GM12878 (cell line): ENCODE measurements around the gene MAS1L. TPM values are rescaled to one million over a fixed set of nuclear protein-coding genes. Genes with fewer than 3 reads are reported as not detected.

Experiments
- ATAC-seq: fragments of 200-7000 bp; cut with Tn5 transposase; 3 replicates; pipeline ENCODE4 v1.9.1; 2020; ENCODE audit warnings: mild to moderate bottlenecking, moderate library complexity
- BruUV-seq: library from RNA; stranded (reverse); fragments of 400-500 nt; replicated peaks from 2 replicates; lab custom pipeline; 2021; lab: Mats Ljungman, UMichigan
- CTCF ChIA-PET: fragments of 300-600 bp; sonication (Branson Sonifier 250); formaldehyde crosslinking; extraction: SDS; loops from one replicate; lab custom pipeline; 2021; ENCODE audit warnings: inconsistent platforms; lab: Yijun Ruan, JAX
- POLR2A ChIA-PET: fragments of 350-600 bp; formaldehyde crosslinking; extraction: SDS; loops from one replicate; lab custom pipeline; 2021; ENCODE audit warnings: inconsistent platforms; lab: Charles Lee
- RAD21 ChIA-PET: fragments of 300-600 bp; sonication (Branson Sonifier 250); formaldehyde crosslinking; loops from one replicate; lab custom pipeline; 2023; ENCODE audit warnings: antibody characterized with exemption; ENCODE audit not compliant: unreplicated experiment; lab: Charles Lee
- SMC1A ChIA-PET: fragments of 300-600 bp; sonication (Branson Sonifier 250); formaldehyde crosslinking; loops from one replicate; lab custom pipeline; 2023; ENCODE audit not compliant: unreplicated experiment, uncharacterized antibody; lab: Charles Lee
- DNase-seq: peaks from one replicate; pipeline ENCODE4 v3.0.0-alpha.2; 2011; ENCODE audit warnings: low read depth, low spot score
- FAIRE-seq: peaks from 3 replicates; lab custom pipeline; 2011; peaks lifted over from hg19 to GRCh38; lab: Jason Lieb, UNC
- H2AFZ ChIP-seq: 2 replicates; pipeline ENCODE4 v1.6.0; 2011; ENCODE audit warnings: low read depth, low read length, control low read depth; ENCODE audit not compliant: control insufficient read depth
- H3K27ac ChIP-seq: 2 replicates; pipeline ENCODE4 v1.5.1; 2011; ENCODE audit warnings: control low read depth; ENCODE audit not compliant: control insufficient read depth, insufficient read depth
- H3K27me3 ChIP-seq, 2 experiments: replicated peaks in 1 of 2; 2 replicates each; pipeline versions ENCODE4 v1.6.0 to v1.6.1; 2011; ENCODE audit warnings: low read length in 1 of 2; ENCODE audit not compliant: control insufficient read depth in 2 of 2, insufficient read depth in 2 of 2
- H3K36me3 ChIP-seq, 2 experiments: 2 replicates each; pipeline ENCODE4 v1.5.1; 2011; ENCODE audit warnings: low read length in 1 of 2; ENCODE audit not compliant: control insufficient read depth in 2 of 2, insufficient read depth in 2 of 2
- H3K4me1 ChIP-seq: 2 replicates; pipeline ENCODE4 v1.6.1; 2011; ENCODE audit warnings: mild to moderate bottlenecking, low read length, moderate library complexity, mixed read lengths; ENCODE audit not compliant: control insufficient read depth, insufficient read depth
- H3K4me2 ChIP-seq: 2 replicates; pipeline ENCODE4 v1.6.0; 2011; ENCODE audit warnings: control low read depth; ENCODE audit not compliant: control insufficient read depth, insufficient read depth
- H3K4me3 ChIP-seq: fragments of 200-600 bp; sonication (generic); 2 replicates; pipeline ENCODE4 v1.5.1; 2016
- H3K79me2 ChIP-seq: 2 replicates; pipeline ENCODE4 v1.6.0; 2011; ENCODE audit warnings: low read length; ENCODE audit not compliant: control insufficient read depth, insufficient read depth
- H3K9ac ChIP-seq: 2 replicates; pipeline ENCODE4 v1.8.0; 2011; ENCODE audit warnings: low read length, control low read depth, mixed read lengths; ENCODE audit not compliant: control insufficient read depth, insufficient read depth
- H3K9me3 ChIP-seq: replicated peaks from 3 replicates; pipeline ENCODE4 v1.5.1; 2011; ENCODE audit warnings: mild to moderate bottlenecking, low read length; ENCODE audit not compliant: control insufficient read depth, insufficient read depth
- H4K20me1 ChIP-seq: 2 replicates; pipeline ENCODE4 v1.6.0; 2011; ENCODE audit not compliant: control insufficient read depth, insufficient read depth
- BHLHE40 ChIP-seq, 2 experiments: fragments of 450-650 bp in 1 of 2; IDR thresholded peaks; 2 replicates each; pipeline ENCODE4 v1.6.1; 2011 to 2017; ENCODE audit warnings: low read depth in 2 of 2, borderline replicate concordance in 1 of 2, improper control_type of control experiment in 1 of 2, low read length in 1 of 2, mild to moderate bottlenecking in 1 of 2
- GATAD2B ChIP-seq: fragments of 450-650 bp; conservative IDR thresholded peaks from 2 replicates; pipeline ENCODE4 v1.6.1; 2017; ENCODE audit warnings: low read depth, mild to moderate bottlenecking, moderate library complexity
- NFXL1 ChIP-seq: fragments of 450-650 bp; IDR thresholded peaks from 2 replicates; pipeline ENCODE4 v1.6.1; 2017; ENCODE audit warnings: antibody characterized with exemption, mild to moderate bottlenecking, borderline replicate concordance
- PRDM15 ChIP-seq: fragments of 450-650 bp; formaldehyde crosslinking; IDR thresholded peaks from 2 replicates; pipeline ENCODE4 v1.4.0; 2020; ENCODE audit warnings: mild to moderate bottlenecking, moderate library complexity
- RFX5 ChIP-seq: IDR thresholded peaks from 2 replicates; pipeline ENCODE4 v1.6.1; 2011; ENCODE audit warnings: low read depth, low read length, improper control_type of control experiment
- SMARCA5 ChIP-seq: fragments of 450-650 bp; IDR thresholded peaks from 2 replicates; pipeline ENCODE4 v1.6.1; 2017; ENCODE audit warnings: mild to moderate bottlenecking
- WGBS: methylation state at CpG from one replicate; pipeline ENCODE4 v1.1.6; 2016; ENCODE audit warnings: low lambda C conversion rate; ENCODE audit not compliant: insufficient replicate concordance, insufficient coverage; ENCODE audit errors: missing lambda C conversion rate; 5-methylcytosine and 5-hydroxymethylcytosine counted together
- in situ Hi-C: fragments of 300-500 bp; cut with MboI; formaldehyde crosslinking; loops from 9 replicates; pipeline ENCODE4 v1.14.3; 2018; ENCODE audit warnings: mixed read lengths
- intact Hi-C: fragments of 100-400 bp; cut with micrococcal nuclease; formaldehyde crosslinking; loops from one replicate; pipeline ENCODE4 v1.14.2; 2022; ENCODE audit not compliant: unreplicated experiment
- polyA plus RNA-seq, 11 experiments: library from polyadenylated mRNA; depleted of rRNA in 4 of 11; unstranded in 6 of 11; stranded (reverse) in 5 of 11; fragments of >200 nt; fragmentation: Nextera tagmentation in 4 of 11; fragmentation: Illumina TruSeq in 1 of 11; extraction: Ambion mirVana in 4 of 11; extraction: Trizol in 1 of 11; gene quantifications; 1 replicate in 1 of 11; 2 replicates in 10 of 11; pipeline versions ENCODE4 v1.2.1 to v1.2.3, GENCODE V29; 2011 to 2016; ENCODE audit warnings: inconsistent platforms in 2 of 11, missing spikeins in 2 of 11, low read depth in 1 of 11
- total RNA-seq, 4 experiments: library from RNA; depleted of rRNA in 3 of 4; stranded (reverse); fragments of >200 nt in 3 of 4; fragmentation: Illumina TruSeq in 1 of 4; extraction: Trizol in 1 of 4; gene quantifications; 2 replicates each; pipeline versions ENCODE4 v1.2.1 to v1.2.3, GENCODE V29; 2013 to 2021
- TF ChIP-seq, protein P1 (sequence below): fragments of 450-650 bp; IDR thresholded peaks from 2 replicates; pipeline ENCODE4 v1.6.1; 2017; ENCODE audit warnings: mild to moderate bottlenecking, low read depth, inconsistent platforms; ENCODE audit not compliant: poor library complexity, severe bottlenecking
- TF ChIP-seq, protein P2 (sequence below): fragments of 450-650 bp; IDR thresholded peaks from 2 replicates; pipeline ENCODE4 v1.6.1; 2017; ENCODE audit warnings: low read depth, mild to moderate bottlenecking, moderate library complexity

Gene MAS1L
- total and polyA plus RNA-seq, 10 of the 15 experiments (the other 5 are each of a cell fraction or from before 2014, with no cell fraction given): not detected

- BruUV-seq: no TSS peak
- intact Hi-C loops (no loop called here), in situ Hi-C loops (no loop called here)
- Histone ChIP-seq H3K9me3 (no peaks in the 10 kb centered on the region), H3K4me2 (no peak overlapping the region), H4K20me1 (no peaks in the 10 kb centered on the region), H3K4me3 (no peak overlapping the region), H3K4me1 (peaks cover 9% of the 10 kb centered on the region), H3K27ac (no peak overlapping the region), H3K9ac (no peak overlapping the region), H2AFZ (no peak overlapping the region), H3K79me2 (no peaks in the 10 kb centered on the region), H3K27me3 (peaks cover 0 to 4% of the 10 kb centered on the region in 2 experiments; a peak in 1 of 4 replicates), H3K36me3 (no peaks in the 10 kb centered on the region)
- no peak for FAIRE-seq
- TF ChIP-seq GATAD2B (no peak), BHLHE40 (IDR thresholded peaks at IDR 0.05; ENCODE audit: borderline replicate concordance in 1 of 2, low read depth in 2 of 2, low read length in 1 of 2) (0 out of 4 replicates have a peak, but pooled peaks of 1 of the 2 experiments have one; percentile 15)
- ChIA-PET RAD21 (interaction anchor here (1.2 kb wide), 1 partner anchor 133 kb away, joined by 3 read pairs; no protein-coding TSS in a partner anchor), CTCF (interaction anchor here (1.0 to 1.5 kb wide), 2 partner anchors 59 to 144 kb away, joined by 3 to 4 read pairs; no protein-coding TSS in a partner anchor), POLR2A (no interaction called here), SMC1A (no interaction called here)
- DNase-seq: no peak
- WGBS: 71% methylated on average over 4 of the region's 4 CpGs
- ATAC-seq: peak; percentile 33; the same call in 2 of the 3 replicates
Measured at GRCh38 chr6:29510202-29510601, 22.4 kb upstream of the MAS1L start.

DNA sequence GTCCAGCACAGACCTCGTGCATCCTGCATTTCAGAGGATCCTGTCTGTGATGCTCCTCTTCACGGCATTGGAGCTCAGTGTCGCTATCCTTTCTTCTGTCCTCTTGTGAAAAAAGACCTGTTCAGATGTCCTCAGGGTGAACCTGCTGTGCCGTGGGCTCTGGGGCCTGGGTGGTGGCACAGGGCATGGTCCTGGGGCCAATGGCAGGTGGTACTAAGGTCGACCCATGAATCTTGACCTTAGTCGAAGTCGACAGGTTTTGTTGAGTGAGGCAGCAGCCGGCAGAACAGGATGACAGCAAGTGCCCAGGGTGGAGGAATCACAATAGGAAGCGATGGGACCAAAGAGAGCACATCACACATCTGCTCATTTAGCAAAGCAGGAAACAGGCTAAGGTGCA is 22.0 kb upstream of the MAS1L start:
- no peak overlapping the region for H3K27ac ChIP-seq
- no peak overlapping the region for H2AFZ ChIP-seq
- RAD21 ChIA-PET: interaction anchor here (1.2 kb wide), 1 partner anchor 49 kb away, joined by 3 read pairs; no protein-coding TSS in a partner anchor
- H3K9ac ChIP-seq: no peak overlapping the region
- H3K36me3 ChIP-seq: no peaks in the 10 kb centered on the region
- no peak overlapping the region for H3K4me3 ChIP-seq
- no peaks in the 10 kb centered on the region for H3K79me2 ChIP-seq
- 67% methylated on average over 9 of the region's 9 CpGs for WGBS
- no peaks in the 10 kb centered on the region for H3K9me3 ChIP-seq
- in situ Hi-C loops (no loop called here), intact Hi-C loops (no loop called here)
- FAIRE-seq (no peak), ATAC-seq (no peak), DNase-seq (no peak)
- no peak overlapping the region; the same call in 1 of the 2 replicates for H3K4me2 ChIP-seq
- POLR2A ChIA-PET: interaction anchor here (0.6 kb wide), 1 partner anchor 76 kb away, joined by 5 read pairs; no protein-coding TSS in a partner anchor
- peaks cover 0 to 3% of the 10 kb centered on the region in 2 experiments; a peak in 1 of 4 replicates for H3K27me3 ChIP-seq
- peaks cover 9% of the 10 kb centered on the region for H3K4me1 ChIP-seq
- CTCF ChIA-PET: interaction anchor here (1.0 to 1.5 kb wide), 2 partner anchors 59 to 145 kb away, joined by 3 to 4 read pairs; no protein-coding TSS in a partner anchor
- BruUV-seq: no TSS peak
- SMC1A ChIA-PET: no interaction called here
- no peaks in the 10 kb centered on the region for H4K20me1 ChIP-seq
- TF ChIP-seq SMARCA5 (no peak), RFX5 (no peak), NFXL1 (no peak), PRDM15 (no peak)
- TF ChIP-seq, protein P1, sequence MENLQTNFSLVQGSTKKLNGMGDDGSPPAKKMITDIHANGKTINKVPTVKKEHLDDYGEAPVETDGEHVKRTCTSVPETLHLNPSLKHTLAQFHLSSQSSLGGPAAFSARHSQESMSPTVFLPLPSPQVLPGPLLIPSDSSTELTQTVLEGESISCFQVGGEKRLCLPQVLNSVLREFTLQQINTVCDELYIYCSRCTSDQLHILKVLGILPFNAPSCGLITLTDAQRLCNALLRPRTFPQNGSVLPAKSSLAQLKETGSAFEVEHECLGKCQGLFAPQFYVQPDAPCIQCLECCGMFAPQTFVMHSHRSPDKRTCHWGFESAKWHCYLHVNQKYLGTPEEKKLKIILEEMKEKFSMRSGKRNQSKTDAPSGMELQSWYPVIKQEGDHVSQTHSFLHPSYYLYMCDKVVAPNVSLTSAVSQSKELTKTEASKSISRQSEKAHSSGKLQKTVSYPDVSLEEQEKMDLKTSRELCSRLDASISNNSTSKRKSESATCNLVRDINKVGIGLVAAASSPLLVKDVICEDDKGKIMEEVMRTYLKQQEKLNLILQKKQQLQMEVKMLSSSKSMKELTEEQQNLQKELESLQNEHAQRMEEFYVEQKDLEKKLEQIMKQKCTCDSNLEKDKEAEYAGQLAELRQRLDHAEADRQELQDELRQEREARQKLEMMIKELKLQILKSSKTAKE: no peak
- TF ChIP-seq, protein P2, sequence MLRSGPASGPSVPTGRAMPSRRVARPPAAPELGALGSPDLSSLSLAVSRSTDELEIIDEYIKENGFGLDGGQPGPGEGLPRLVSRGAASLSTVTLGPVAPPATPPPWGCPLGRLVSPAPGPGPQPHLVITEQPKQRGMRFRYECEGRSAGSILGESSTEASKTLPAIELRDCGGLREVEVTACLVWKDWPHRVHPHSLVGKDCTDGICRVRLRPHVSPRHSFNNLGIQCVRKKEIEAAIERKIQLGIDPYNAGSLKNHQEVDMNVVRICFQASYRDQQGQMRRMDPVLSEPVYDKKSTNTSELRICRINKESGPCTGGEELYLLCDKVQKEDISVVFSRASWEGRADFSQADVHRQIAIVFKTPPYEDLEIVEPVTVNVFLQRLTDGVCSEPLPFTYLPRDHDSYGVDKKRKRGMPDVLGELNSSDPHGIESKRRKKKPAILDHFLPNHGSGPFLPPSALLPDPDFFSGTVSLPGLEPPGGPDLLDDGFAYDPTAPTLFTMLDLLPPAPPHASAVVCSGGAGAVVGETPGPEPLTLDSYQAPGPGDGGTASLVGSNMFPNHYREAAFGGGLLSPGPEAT: no peak
